Stimulated activated CD4-positive, alpha-beta T cell treated with anti-CD3 and anti-CD28 coated beads, Interleukin-1b, Interleukin-23, amount 100 ng/mL, for 48 hours (primary cell): ENCODE data around the gene UNC45B.
"Not testable (repeated sequence)": the region's sequence is repeated elsewhere in the genome, so short reads cannot be mapped to it uniquely, and the experiment has no call there.

Source experiments
- DNase-seq: peaks from one replicate; pipeline ENCODE4 v3.0.0-alpha.2; 2020

UNC45B gene, protein sequence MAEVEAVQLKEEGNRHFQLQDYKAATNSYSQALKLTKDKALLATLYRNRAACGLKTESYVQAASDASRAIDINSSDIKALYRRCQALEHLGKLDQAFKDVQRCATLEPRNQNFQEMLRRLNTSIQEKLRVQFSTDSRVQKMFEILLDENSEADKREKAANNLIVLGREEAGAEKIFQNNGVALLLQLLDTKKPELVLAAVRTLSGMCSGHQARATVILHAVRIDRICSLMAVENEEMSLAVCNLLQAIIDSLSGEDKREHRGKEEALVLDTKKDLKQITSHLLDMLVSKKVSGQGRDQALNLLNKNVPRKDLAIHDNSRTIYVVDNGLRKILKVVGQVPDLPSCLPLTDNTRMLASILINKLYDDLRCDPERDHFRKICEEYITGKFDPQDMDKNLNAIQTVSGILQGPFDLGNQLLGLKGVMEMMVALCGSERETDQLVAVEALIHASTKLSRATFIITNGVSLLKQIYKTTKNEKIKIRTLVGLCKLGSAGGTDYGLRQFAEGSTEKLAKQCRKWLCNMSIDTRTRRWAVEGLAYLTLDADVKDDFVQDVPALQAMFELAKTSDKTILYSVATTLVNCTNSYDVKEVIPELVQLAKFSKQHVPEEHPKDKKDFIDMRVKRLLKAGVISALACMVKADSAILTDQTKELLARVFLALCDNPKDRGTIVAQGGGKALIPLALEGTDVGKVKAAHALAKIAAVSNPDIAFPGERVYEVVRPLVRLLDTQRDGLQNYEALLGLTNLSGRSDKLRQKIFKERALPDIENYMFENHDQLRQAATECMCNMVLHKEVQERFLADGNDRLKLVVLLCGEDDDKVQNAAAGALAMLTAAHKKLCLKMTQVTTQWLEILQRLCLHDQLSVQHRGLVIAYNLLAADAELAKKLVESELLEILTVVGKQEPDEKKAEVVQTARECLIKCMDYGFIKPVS

GRCh38 chr17:35147375-35147905, at the start of gene UNC45B:
UNC45B (plus strand) TSS chr17:35147817; CDS start chr17:35148264, 447 bp downstream.
- no peak for DNase-seq

DNA sequence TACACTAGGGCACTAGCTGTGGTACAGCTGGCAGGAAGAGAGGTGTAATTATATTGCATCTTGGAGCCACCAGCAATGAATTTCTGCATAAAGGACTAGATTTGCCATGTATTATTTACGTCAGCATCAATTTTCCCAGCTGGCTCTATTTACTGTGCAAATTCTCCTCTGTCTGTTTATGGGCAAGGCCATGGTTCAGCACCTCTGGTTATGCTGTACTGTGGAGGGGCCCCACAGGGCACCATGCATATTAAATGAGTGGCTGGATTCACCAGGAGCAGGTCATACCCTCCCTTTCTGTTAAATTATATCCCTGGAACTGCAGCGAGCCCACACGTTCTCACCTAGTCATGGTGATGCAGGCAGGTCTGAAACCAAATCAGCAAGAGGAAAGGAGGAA, 47.7 kb upstream of the UNC45B start:
- no peak for DNase-seq

- DNase-seq = no peak
Observed at GRCh38 chr17:35101036-35101435, 46.6 kb upstream of the UNC45B start.

DNA sequence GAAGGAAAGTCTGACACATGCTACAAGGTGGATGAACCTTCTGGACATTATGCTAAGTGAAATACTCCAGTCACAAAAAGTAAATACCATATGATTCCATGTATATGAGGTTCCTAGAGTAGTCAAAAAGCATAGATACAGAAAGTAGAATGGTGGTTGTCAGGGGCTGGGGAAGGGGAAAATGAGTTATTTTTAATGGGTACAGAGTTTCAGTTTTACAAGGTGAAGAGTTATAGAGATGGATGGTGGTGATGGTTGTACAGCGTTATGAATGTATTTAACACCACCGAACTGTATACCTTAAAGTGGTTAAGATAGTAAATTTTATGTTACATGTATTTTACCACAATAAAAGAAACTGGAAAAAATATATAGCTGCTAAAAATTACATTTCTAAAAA, 45.9 kb upstream of the UNC45B start:
- DNase-seq = no peak

GRCh38 chr17:35103271-35103670, 44.3 kb upstream of the UNC45B start:
- DNase-seq = no peak

DNA sequence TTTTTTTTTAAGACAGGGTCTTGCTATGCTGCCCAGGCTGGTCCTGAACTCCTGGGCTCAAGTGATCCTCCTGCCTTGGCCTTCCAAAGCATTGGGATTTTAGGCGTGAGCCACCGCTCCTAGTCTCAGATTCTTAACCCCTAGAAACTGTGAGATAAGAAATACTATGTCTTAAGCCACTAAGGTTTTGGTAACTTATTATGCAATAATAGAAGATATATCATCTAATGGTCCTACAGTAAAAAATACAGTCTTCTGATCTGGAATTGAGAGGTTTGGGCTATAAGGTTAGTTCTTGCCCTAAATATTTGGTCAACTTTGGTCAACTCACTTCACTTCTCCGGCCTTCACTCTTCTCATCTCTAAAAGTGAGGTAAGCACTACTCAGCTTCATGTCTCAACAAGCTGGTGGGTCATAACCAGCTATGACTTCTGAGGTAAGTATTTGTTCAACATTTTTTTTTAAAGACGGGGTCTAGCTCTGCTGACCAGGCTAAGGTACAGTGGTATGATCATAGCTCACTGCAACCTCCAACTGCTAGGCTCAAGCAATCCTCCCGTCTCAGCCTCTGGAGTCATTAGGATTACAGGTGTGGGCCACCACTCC, 42.7 kb upstream of the UNC45B start:
- DNase-seq = no peak

DNA sequence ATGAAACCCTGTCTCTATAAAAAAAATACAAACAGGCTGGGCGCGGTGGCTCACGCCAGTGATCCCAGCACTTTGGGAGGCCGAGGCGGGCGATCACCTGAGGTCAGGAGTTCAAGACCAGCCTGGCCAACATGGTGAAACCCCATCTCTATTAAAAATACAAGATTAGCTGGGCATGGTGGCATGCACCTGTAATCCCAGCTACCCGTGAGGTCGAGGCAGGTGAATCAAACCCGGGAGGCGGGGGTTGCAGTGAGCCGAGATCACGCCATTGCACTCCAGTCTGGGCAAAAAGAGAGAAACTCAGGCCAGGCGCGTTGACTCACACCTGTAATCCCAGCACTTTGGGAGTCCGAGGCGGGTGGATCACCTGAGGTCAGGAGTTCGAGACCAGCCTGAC, 36.8 kb upstream of the UNC45B start:
- DNase-seq = not testable (repeated sequence)

- no peak for DNase-seq
Observed at GRCh38 chr17:35116845-35117244, 30.8 kb upstream of the UNC45B start.

GRCh38 chr17:35117984-35118383, 29.6 kb upstream of the UNC45B start:
- DNase-seq = no peak

- DNase-seq = peak; percentile 82
Observed at GRCh38 chr17:35119370-35120165, 28.0 kb upstream of the UNC45B start, which contains the start of gene RAD51D. RAD51D (minus strand) TSS chr17:35119860; CDS start chr17:35119613, 247 bp downstream.

GRCh38 chr17:35121315-35121714, 26.3 kb upstream of the UNC45B start, which contains the start of gene FNDC8:
FNDC8 (plus strand) TSS chr17:35121615; CDS start chr17:35121694, 79 bp downstream.
- DNase-seq = no peak

DNA sequence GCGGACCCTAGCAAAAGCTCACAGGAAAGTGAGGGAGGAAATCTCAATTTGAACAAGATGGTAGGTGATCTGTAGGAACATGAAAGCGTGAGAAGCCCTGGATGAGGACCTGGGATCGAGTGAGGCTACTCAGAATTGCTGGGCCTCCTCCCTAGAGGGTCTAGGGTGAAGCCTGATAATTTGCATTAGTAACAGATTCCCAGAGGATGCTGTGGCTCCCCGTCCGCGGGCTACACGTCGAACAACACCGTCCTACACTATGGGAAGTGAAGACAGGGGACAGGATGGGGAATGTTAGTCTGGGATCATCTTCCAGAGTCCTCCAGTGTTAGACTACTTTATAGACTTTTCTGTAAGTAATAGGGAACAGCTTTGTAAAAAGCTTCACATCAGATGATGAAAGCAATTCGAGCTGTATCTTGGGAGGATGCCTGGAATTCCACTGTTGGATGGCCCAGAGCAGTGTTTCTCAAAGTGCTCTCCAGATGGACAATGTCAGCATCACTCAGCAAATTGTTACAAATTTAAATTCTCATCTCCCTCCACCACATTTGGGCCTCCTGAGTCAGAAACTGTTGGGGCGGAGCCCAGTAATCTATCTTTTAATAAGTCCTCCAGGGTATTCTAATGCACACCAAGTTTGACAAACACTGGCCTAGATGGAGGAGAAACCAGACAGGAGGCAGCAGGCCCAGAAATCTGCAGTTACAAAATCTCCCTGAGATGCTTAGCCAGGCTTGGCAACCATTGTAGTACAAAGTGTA, 19.7 kb upstream of the UNC45B start:
- no peak for DNase-seq

- no peak for DNase-seq
Observed at GRCh38 chr17:35129154-35129972, 18.3 kb upstream of the UNC45B start.

DNA sequence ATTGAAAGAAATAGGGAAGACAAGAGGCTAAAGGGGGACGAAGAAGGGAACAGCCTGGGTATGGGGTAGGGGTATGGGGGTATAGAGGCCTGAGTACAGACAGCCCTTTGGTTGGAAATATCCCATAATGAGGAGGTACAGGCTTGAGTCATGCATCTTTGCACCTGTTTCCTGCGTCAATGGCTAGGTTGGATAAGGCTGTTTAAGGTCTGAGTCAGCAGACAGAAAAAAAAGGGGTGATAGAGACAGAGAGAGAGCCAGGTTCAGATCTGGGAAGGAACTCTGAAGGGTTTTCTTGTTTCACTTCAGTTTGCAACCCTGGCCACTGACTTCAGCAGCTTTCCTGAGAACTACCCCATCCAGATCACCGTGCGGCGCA, 17.7 kb upstream of the UNC45B start:
- no peak for DNase-seq

GRCh38 chr17:35130392-35130791, 17.2 kb upstream of the UNC45B start:
- no peak for DNase-seq

DNA sequence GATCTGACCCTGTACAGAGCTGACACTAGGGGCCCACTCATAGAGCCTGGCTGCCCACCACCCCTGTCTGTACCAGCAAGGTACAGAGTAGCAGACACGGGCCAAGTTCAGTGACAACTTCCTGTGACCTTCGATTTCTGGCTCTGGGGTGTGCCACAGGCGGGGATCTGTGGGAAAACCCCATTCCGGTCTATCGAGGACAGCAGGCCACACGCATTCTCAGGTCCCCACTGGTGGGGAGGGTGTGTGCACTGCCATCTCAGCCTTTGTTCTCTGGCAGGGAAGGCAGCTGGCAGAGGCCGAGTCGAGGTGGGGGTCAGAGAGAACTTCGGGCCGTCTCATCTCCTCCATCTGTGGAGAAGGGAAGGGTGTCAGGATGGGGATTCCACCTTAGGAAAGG, 15.5 kb upstream of the UNC45B start:
- no peak for DNase-seq

GRCh38 chr17:35132816-35133550, 14.6 kb upstream of the UNC45B start:
- DNase-seq = no peak

DNA sequence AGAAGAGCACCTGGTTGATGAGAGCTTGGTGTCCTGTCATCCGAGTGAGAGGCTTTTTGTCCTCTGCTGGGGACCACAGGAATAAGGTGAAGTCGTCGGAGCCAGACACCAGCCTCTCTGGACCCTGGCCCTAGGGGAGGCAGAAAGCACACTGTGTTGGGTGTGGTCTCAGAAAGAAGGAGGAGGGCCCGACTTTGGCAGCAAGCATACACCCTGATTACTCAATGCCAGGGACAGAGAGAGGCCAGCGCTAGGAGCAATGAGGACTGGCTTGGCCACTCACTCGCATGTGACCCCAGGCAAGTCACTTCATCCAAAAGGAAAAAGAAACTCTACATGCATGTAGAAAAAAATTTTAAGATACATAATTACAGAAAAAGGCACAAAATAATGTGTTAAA, 12.3 kb upstream of the UNC45B start:
- no peak for DNase-seq

DNA sequence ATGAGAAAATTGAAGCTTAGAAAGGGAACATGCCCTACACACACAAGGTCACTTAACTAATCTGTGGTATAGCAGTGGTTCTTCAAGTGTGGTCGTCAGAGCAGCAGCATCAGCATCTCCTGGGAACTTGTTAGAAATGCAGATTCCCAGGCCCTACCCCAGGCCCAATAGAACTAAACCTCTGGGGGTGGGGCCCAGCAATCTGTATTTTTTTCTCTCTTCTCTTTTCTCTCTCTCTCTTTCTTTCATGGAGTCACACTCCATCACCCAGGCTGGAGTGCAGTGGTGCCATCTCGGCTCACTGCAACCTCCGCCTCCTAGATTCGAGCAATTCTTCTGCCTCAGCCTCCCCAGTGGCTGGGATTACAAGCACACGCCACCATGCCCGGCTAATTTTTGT, 9.4 kb upstream of the UNC45B start:
- DNase-seq = no peak
